ENCODE results near the gene SLU7. TPM values are rescaled to one million over a fixed set of nuclear protein-coding genes. Genes with fewer than 3 reads are reported as not detected.

SLU7 gene
- total RNA-seq, 1 donor from 2014 or later = 54.1 TPM

GRCh38 chr5:160451281-160451680 lies 32.4 kb upstream of the SLU7 start:
- TF ChIP-seq CTCF (IDR thresholded peaks at IDR 0.05) = no peak
- Mint-ChIP-seq H3K9me3 (ENCODE audit: unreplicated experiment) (peaks cover 4% of the 10 kb centered on the region), H3K4me3 (ENCODE audit: unreplicated experiment) (no peak overlapping the region), H3K27me3 (ENCODE audit: unreplicated experiment) (peaks cover 34% of the 10 kb centered on the region), H3K36me3 (ENCODE audit: unreplicated experiment) (no peaks in the 10 kb centered on the region), H3K4me1 (ENCODE audit: unreplicated experiment) (no peaks in the 10 kb centered on the region), H3K27ac (ENCODE audit: unreplicated experiment) (no peak overlapping the region)
- no peak for DNase-seq (ENCODE audit: extremely low spot score, unreplicated experiment)

- Mint-ChIP-seq H3K27ac (ENCODE audit: unreplicated experiment) (no peak overlapping the region), H3K4me1 (ENCODE audit: unreplicated experiment) (no peaks in the 10 kb centered on the region), H3K36me3 (ENCODE audit: unreplicated experiment) (no peaks in the 10 kb centered on the region), H3K27me3 (ENCODE audit: unreplicated experiment) (peaks cover 36% of the 10 kb centered on the region), H3K4me3 (ENCODE audit: unreplicated experiment) (no peak overlapping the region), H3K9me3 (ENCODE audit: unreplicated experiment) (peaks cover 4% of the 10 kb centered on the region)
- no peak for TF ChIP-seq CTCF (IDR thresholded peaks at IDR 0.05)
- no peak for DNase-seq (ENCODE audit: extremely low spot score, unreplicated experiment)
These were observed 31.5 kb upstream of the SLU7 start for GRCh38 chr5:160450164-160450932.

- H3K4me1 Mint-ChIP-seq (ENCODE audit: unreplicated experiment) = no peaks in the 10 kb centered on the region
- peaks cover 4% of the 10 kb centered on the region for H3K9me3 Mint-ChIP-seq (ENCODE audit: unreplicated experiment)
- TF ChIP-seq CTCF (IDR thresholded peaks at IDR 0.05) = no peak
- no peak overlapping the region for H3K4me3 Mint-ChIP-seq (ENCODE audit: unreplicated experiment)
- H3K27me3 Mint-ChIP-seq (ENCODE audit: unreplicated experiment) = peaks cover 44% of the 10 kb centered on the region
- no peak for DNase-seq (ENCODE audit: extremely low spot score, unreplicated experiment)
- H3K36me3 Mint-ChIP-seq (ENCODE audit: unreplicated experiment) = no peaks in the 10 kb centered on the region
- no peak overlapping the region for H3K27ac Mint-ChIP-seq (ENCODE audit: unreplicated experiment)
These were observed 30.6 kb upstream of the SLU7 start for GRCh38 chr5:160449458-160449857.

- Mint-ChIP-seq H3K36me3 (ENCODE audit: unreplicated experiment) (no peaks in the 10 kb centered on the region), H3K27me3 (ENCODE audit: unreplicated experiment) (peaks cover 46% of the 10 kb centered on the region), H3K4me1 (ENCODE audit: unreplicated experiment) (no peaks in the 10 kb centered on the region), H3K4me3 (ENCODE audit: unreplicated experiment) (no peak overlapping the region), H3K9me3 (ENCODE audit: unreplicated experiment) (peaks cover 4% of the 10 kb centered on the region), H3K27ac (ENCODE audit: unreplicated experiment) (no peak overlapping the region)
- no peak for TF ChIP-seq CTCF (IDR thresholded peaks at IDR 0.05)
- no peak for DNase-seq (ENCODE audit: extremely low spot score, unreplicated experiment)
These were observed 30.0 kb upstream of the SLU7 start for GRCh38 chr5:160448886-160449285.

GRCh38 chr5:160445751-160446150 lies 26.9 kb upstream of the SLU7 start:
- Mint-ChIP-seq H3K4me1 (ENCODE audit: unreplicated experiment) (no peaks in the 10 kb centered on the region), H3K27me3 (ENCODE audit: unreplicated experiment) (peaks cover 42% of the 10 kb centered on the region), H3K36me3 (ENCODE audit: unreplicated experiment) (no peaks in the 10 kb centered on the region), H3K9me3 (ENCODE audit: unreplicated experiment) (peaks cover 4% of the 10 kb centered on the region), H3K4me3 (ENCODE audit: unreplicated experiment) (no peak overlapping the region), H3K27ac (ENCODE audit: unreplicated experiment) (no peak overlapping the region)
- TF ChIP-seq CTCF (IDR thresholded peaks at IDR 0.05) = no peak
- DNase-seq (ENCODE audit: extremely low spot score, unreplicated experiment) = no peak

Data from osteocyte (in vitro differentiated cells).